HepG2 (cell line): ENCODE data around the gene SYMPK. TPM values are rescaled to one million over a fixed set of nuclear protein-coding genes. Genes with fewer than 3 reads are reported as not detected.

Experiments
- AKAP8 ChIP-seq: sonication (generic); formaldehyde crosslinking; IDR thresholded peaks from 2 replicates; pipeline ENCODE4 v1.5.1; 2020; ENCODE audit warnings: mild to moderate bottlenecking, missing genetic modification reagents
- BRD4 ChIP-seq: sonication (generic); formaldehyde crosslinking; IDR thresholded peaks from 2 replicates; pipeline ENCODE4 v1.4.0; 2020; ENCODE audit warnings: missing genetic modification reagents
- EED ChIP-seq: sonication (generic); formaldehyde crosslinking; IDR thresholded peaks from 2 replicates; pipeline ENCODE4 v1.5.0; 2020; ENCODE audit warnings: mild to moderate bottlenecking, missing genetic modification reagents
- GTF3A ChIP-seq: sonication (generic); formaldehyde crosslinking; conservative IDR thresholded peaks from 2 replicates; pipeline ENCODE4 v1.4.0; 2020; ENCODE audit warnings: mild to moderate bottlenecking, missing genetic modification reagents
- KDM1A ChIP-seq: IDR thresholded peaks from 2 replicates; pipeline ENCODE4 v1.6.1; 2016; ENCODE audit warnings: missing compliant biosample characterization
- KDM5B ChIP-seq: sonication (generic); formaldehyde crosslinking; IDR thresholded peaks from 2 replicates; pipeline ENCODE4 v1.4.0; 2020; ENCODE audit warnings: missing genetic modification reagents, mild to moderate bottlenecking, borderline replicate concordance
- NR1H2 ChIP-seq: sonication (generic); formaldehyde crosslinking; IDR thresholded peaks from 2 replicates; pipeline ENCODE4 v1.8.1; 2022; ENCODE audit warnings: low read depth, missing genetic modification reagents, borderline replicate concordance
- PCBP1 ChIP-seq: fragments of 200-400 bp; formaldehyde crosslinking; IDR thresholded peaks from 2 replicates; pipeline ENCODE4 v1.6.1; 2017; ENCODE audit warnings: mild to moderate bottlenecking, low read depth, low read length, borderline replicate concordance
- POLR2G ChIP-seq: fragments of 200-400 bp; formaldehyde crosslinking; IDR thresholded peaks from 2 replicates; pipeline ENCODE4 v1.6.1; 2018; ENCODE audit warnings: mild to moderate bottlenecking, low read depth, low read length, moderate library complexity
- RBAK ChIP-seq: sonication (generic); formaldehyde crosslinking; IDR thresholded peaks from 2 replicates; pipeline ENCODE4 v1.5.1; 2020; ENCODE audit warnings: mild to moderate bottlenecking, missing genetic modification reagents
- REPIN1 ChIP-seq: sonication (generic); formaldehyde crosslinking; IDR thresholded peaks from 2 replicates; pipeline ENCODE4 v1.8.0; 2022; ENCODE audit warnings: missing genetic modification reagents, low read depth, mild to moderate bottlenecking, borderline replicate concordance
- RFXAP ChIP-seq: sonication (generic); formaldehyde crosslinking; IDR thresholded peaks from 2 replicates; pipeline ENCODE4 v1.4.0; 2020; ENCODE audit warnings: missing genetic modification reagents, borderline replicate concordance
- SOX6 ChIP-seq, 2 experiments: fragments of 450-650 bp in 1 of 2; sonication (generic) in 1 of 2; formaldehyde crosslinking in 1 of 2; IDR thresholded peaks; 2 replicates each; pipeline versions ENCODE4 v1.4.0 to v1.6.1; 2017 to 2020; ENCODE audit warnings: antibody characterized with exemption in 1 of 2, mild to moderate bottlenecking in 1 of 2, missing genetic modification reagents in 1 of 2
- TCF7 ChIP-seq: sonication (generic); IDR thresholded peaks from 2 replicates; pipeline ENCODE4 v1.6.1; 2016; ENCODE audit warnings: antibody characterized with exemption, low read depth
- TEAD3 ChIP-seq: optimal IDR thresholded peaks from 2 replicates; pipeline ENCODE3; 2016; ENCODE audit warnings: borderline replicate concordance
- YEATS2 ChIP-seq: sonication (generic); formaldehyde crosslinking; IDR thresholded peaks from 2 replicates; pipeline ENCODE4 v1.4.0; 2020; ENCODE audit warnings: missing genetic modification reagents, borderline replicate concordance
- ZNF124 ChIP-seq: sonication (generic); formaldehyde crosslinking; IDR thresholded peaks from 2 replicates; pipeline ENCODE4 v1.4.0; 2020; ENCODE audit warnings: missing genetic modification reagents
- ZNF225 ChIP-seq: sonication (generic); formaldehyde crosslinking; IDR thresholded peaks from 2 replicates; pipeline ENCODE4 v1.4.0; 2020; ENCODE audit warnings: mild to moderate bottlenecking, missing genetic modification reagents
- ZNF619 ChIP-seq: sonication (generic); formaldehyde crosslinking; IDR thresholded peaks from 2 replicates; pipeline ENCODE4 v1.4.0; 2020; ENCODE audit warnings: mild to moderate bottlenecking, missing genetic modification reagents
- ZNF83 ChIP-seq: sonication (generic); formaldehyde crosslinking; IDR thresholded peaks from 2 replicates; pipeline ENCODE4 v1.4.0; 2020; ENCODE audit warnings: missing genetic modification reagents, mild to moderate bottlenecking, borderline replicate concordance
- polyA plus RNA-seq, 8 experiments: library from polyadenylated mRNA; depleted of rRNA in 3 of 8; stranded (reverse) in 7 of 8; unstranded in 1 of 8; fragments of >200 nt; fragmentation: Illumina TruSeq in 4 of 8; extraction: Trizol in 4 of 8; gene quantifications; 2 replicates each; pipeline versions ENCODE4 v1.2.1 to v1.2.3, GENCODE V29; 2011 to 2016; ENCODE audit warnings: low read depth in 4 of 8, missing spikeins in 1 of 8, mixed read lengths in 1 of 8; ENCODE audit not compliant: insufficient read depth in 1 of 8
- total RNA-seq, 5 experiments: library from RNA; depleted of rRNA; stranded (reverse); fragments of >200 nt; fragmentation: Illumina TruSeq; extraction: Trizol; gene quantifications; 2 replicates each; pipeline ENCODE4 v1.2.3, GENCODE V29; 2016; ENCODE audit warnings: low read depth in 1 of 5
- TF ChIP-seq, protein P1 (sequence below): sonication (generic); formaldehyde crosslinking; IDR thresholded peaks from 2 replicates; pipeline ENCODE4 v1.4.0; 2020; ENCODE audit warnings: missing genetic modification reagents
- TF ChIP-seq, protein P2 (sequence below): sonication (generic); formaldehyde crosslinking; IDR thresholded peaks from 2 replicates; pipeline ENCODE4 v1.8.1; 2023; ENCODE audit warnings: missing genetic modification reagents, inconsistent platforms, borderline replicate concordance

The SYMPK gene
- total and polyA plus RNA-seq, 2 of the 13 experiments (the other 11 are each of a cell fraction or from before 2014, with no cell fraction given), result 21.9 to 55.7 TPM

DNA sequence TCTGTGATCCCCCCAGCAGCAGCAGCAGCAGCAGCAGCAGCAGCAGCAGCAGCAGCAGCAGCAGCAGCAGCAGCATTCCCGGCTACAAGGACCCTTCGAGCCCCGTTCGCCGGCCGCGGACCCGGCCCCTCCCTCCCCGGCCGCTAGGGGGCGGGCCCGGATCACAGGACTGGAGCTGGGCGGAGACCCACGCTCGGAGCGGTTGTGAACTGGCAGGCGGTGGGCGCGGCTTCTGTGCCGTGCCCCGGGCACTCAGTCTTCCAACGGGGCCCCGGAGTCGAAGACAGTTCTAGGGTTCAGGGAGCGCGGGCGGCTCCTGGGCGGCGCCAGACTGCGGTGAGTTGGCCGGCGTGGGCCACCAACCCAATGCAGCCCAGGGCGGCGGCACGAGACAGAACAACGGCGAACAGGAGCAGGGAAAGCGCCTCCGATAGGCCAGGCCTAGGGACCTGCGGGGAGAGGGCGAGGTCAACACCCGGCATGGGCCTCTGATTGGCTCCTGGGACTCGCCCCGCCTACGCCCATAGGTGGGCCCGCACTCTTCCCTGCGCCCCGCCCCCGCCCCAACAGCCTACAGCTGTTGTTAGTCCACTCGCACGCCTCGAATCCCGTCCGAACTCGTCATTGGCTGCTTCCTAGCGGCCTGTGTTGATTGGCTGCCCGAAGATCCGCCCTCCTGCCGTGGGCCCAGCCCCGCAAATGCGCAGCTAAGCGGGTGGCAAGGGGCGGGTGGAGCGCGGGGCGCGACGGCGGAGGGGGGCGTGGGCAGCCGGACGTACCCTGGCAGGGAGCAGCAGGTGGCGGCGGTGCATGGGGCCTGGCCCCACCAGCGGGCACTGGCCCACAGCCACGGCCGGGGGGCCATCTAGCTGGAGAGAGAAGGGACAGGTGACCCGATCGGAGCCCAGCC, 92.5 kb downstream of the SYMPK start (continued):
- TF ChIP-seq, protein P1, sequence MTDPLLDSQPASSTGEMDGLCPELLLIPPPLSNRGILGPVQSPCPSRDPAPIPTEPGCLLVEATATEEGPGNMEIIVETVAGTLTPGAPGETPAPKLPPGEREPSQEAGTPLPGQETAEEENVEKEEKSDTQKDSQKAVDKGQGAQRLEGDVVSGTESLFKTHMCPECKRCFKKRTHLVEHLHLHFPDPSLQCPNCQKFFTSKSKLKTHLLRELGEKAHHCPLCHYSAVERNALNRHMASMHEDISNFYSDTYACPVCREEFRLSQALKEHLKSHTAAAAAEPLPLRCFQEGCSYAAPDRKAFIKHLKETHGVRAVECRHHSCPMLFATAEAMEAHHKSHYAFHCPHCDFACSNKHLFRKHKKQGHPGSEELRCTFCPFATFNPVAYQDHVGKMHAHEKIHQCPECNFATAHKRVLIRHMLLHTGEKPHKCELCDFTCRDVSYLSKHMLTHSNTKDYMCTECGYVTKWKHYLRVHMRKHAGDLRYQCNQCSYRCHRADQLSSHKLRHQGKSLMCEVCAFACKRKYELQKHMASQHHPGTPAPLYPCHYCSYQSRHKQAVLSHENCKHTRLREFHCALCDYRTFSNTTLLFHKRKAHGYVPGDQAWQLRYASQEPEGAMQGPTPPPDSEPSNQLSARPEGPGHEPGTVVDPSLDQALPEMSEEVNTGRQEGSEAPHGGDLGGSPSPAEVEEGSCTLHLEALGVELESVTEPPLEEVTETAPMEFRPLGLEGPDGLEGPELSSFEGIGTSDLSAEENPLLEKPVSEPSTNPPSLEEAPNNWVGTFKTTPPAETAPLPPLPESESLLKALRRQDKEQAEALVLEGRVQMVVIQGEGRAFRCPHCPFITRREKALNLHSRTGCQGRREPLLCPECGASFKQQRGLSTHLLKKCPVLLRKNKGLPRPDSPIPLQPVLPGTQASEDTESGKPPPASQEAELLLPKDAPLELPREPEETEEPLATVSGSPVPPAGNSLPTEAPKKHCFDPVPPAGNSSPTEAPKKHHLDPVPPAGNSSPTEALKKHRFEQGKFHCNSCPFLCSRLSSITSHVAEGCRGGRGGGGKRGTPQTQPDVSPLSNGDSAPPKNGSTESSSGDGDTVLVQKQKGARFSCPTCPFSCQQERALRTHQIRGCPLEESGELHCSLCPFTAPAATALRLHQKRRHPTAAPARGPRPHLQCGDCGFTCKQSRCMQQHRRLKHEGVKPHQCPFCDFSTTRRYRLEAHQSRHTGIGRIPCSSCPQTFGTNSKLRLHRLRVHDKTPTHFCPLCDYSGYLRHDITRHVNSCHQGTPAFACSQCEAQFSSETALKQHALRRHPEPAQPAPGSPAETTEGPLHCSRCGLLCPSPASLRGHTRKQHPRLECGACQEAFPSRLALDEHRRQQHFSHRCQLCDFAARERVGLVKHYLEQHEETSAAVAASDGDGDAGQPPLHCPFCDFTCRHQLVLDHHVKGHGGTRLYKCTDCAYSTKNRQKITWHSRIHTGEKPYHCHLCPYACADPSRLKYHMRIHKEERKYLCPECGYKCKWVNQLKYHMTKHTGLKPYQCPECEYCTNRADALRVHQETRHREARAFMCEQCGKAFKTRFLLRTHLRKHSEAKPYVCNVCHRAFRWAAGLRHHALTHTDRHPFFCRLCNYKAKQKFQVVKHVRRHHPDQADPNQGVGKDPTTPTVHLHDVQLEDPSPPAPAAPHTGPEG (CRISPR knock-in tag), result peak; percentile 68
- no peak for TF ChIP-seq KDM1A
- no peak for TF ChIP-seq TCF7
- TF ChIP-seq POLR2G, result peak; percentile 91
- no peak for TF ChIP-seq BRD4 (CRISPR knock-in tag)
- TF ChIP-seq YEATS2 (CRISPR knock-in tag), result peak; percentile 39; the same call in 1 of the 2 replicates
- peak; percentile 12; the same call in 1 of the 2 replicates for TF ChIP-seq RBAK
- no peak for TF ChIP-seq NR1H2
- no peak for TF ChIP-seq TEAD3 (CRISPR knock-in tag)
- TF ChIP-seq EED, result no peak
- TF ChIP-seq SOX6 (IDR thresholded peaks at IDR 0.05), result no peak
- peak; percentile 75 for TF ChIP-seq SOX6 (CRISPR knock-in tag; IDR thresholded peaks at IDR 0.05)
- TF ChIP-seq, protein P2, sequence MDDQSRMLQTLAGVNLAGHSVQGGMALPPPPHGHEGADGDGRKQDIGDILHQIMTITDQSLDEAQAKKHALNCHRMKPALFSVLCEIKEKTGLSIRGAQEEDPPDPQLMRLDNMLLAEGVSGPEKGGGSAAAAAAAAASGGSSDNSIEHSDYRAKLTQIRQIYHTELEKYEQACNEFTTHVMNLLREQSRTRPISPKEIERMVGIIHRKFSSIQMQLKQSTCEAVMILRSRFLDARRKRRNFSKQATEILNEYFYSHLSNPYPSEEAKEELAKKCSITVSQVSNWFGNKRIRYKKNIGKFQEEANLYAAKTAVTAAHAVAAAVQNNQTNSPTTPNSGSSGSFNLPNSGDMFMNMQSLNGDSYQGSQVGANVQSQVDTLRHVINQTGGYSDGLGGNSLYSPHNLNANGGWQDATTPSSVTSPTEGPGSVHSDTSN, result 0 out of 2 replicates have a peak, but pooled peaks have one; percentile 21
- TF ChIP-seq GTF3A (CRISPR knock-in tag), result 0 out of 2 replicates have a peak, but pooled peaks have one; percentile 36
- no peak for TF ChIP-seq ZNF124 (CRISPR knock-in tag)
- TF ChIP-seq ZNF225 (CRISPR knock-in tag), result peak; percentile 15; the same call in 1 of the 2 replicates
- TF ChIP-seq AKAP8 (CRISPR knock-in tag), result peak; percentile 100
- TF ChIP-seq REPIN1, result peak; percentile 20; the same call in 1 of the 2 replicates
- TF ChIP-seq ZNF619, result no peak; the same call in 1 of the 2 replicates
- TF ChIP-seq ZNF83 (CRISPR knock-in tag), result peak; percentile 73; the same call in 1 of the 2 replicates
- TF ChIP-seq RFXAP (CRISPR knock-in tag), result peak; percentile 92; the same call in 1 of the 2 replicates
- peak; percentile 87; the same call in 1 of the 2 replicates for TF ChIP-seq KDM5B (CRISPR knock-in tag)
- 0 out of 2 replicates have a peak, but pooled peaks have one; percentile 19 for TF ChIP-seq PCBP1
